GM19455 (cell line): ENCODE measurements around the gene EP400.
"Not testable (repeated sequence)": the region's sequence is repeated elsewhere in the genome, so short reads cannot be mapped to it uniquely, and the experiment has no call there.

ENCODE experiments used
- ATAC-seq: cut with Tn5 transposase; IDR thresholded peaks from one replicate; pipeline ENCODE4 v1.9.1; 2021; ENCODE audit not compliant: unreplicated experiment

EP400 gene

GRCh38 chr12:132080515-132080914 is 130.8 kb downstream of the EP400 start:
- not testable (repeated sequence) for ATAC-seq

- ATAC-seq: no peak
Observed at GRCh38 chr12:132081423-132081822, 131.7 kb downstream of the EP400 start.

- ATAC-seq: peak; percentile 15
Observed at GRCh38 chr12:132083614-132083940, 133.8 kb downstream of the EP400 start.

GRCh38 chr12:132083941-132084620 is 134.3 kb downstream of the EP400 start:
- ATAC-seq: peak; percentile 85

DNA sequence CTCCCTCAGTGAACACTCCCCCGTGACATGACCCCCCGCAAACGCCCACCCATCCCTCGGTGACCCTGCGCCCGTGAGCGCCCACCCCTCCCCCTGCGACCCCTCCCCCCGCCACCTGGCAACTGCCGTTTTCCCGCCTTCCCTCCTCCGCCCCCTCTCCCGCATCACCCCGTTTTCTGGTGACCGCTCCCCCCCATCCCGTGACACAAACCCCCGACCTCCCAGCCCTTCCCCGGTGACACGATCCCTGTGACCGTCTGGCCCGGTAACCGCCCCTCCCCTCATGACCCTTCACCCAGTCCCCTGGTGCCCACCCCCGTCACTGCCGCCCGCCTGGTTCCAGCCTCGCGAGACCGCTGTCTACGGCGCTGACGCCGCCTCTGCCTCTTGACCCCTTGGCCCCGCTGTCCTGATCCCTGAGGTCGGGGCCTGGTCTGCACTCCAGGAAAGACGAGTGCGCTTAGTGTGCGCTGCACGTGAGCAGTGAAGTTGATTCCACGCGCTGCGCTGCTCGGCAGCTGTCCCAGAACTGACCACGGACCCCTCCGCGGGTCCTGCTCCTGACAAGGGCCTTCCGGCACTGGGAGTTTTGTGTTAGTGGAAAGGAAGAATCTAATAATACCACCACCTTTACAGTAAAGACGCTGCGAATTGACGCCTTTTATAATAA is 135.0 kb downstream of the EP400 start:
- no peak for ATAC-seq

- no peak for ATAC-seq
Observed at GRCh38 chr12:132085291-132085635, 135.5 kb downstream of the EP400 start.

GRCh38 chr12:132089407-132089910 is 139.7 kb downstream of the EP400 start:
- ATAC-seq: no peak

- no peak for ATAC-seq
Observed at GRCh38 chr12:132094269-132094891, 144.6 kb downstream of the EP400 start.

GRCh38 chr12:132095520-132096409 is 146.0 kb downstream of the EP400 start:
- no peak for ATAC-seq

- ATAC-seq: no peak
Observed at GRCh38 chr12:132099739-132100138, 150.0 kb downstream of the EP400 start.

- ATAC-seq: no peak
Observed at GRCh38 chr12:132100306-132101065, 150.7 kb downstream of the EP400 start.

- no peak for ATAC-seq
Observed at GRCh38 chr12:132102297-132102696, 152.6 kb downstream of the EP400 start.

DNA sequence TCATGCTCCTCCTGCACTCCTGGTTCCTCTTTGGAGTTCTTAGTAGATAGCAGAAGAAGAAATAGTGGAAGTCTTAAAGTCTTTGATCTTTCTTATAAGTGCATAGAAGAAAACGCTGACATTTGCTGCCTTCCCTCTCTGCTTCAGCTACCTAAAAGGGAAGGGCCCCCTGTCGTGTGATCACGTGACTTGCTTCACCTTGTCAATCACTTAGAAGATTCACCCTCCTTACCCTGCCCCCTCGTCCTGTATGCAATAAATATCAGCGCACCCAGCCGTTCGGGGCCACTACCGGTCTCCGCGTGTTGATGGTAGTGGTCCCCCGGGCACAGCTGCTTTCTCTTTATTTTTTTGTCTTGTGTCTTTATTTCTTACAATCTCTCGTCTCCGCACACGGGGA is 153.3 kb downstream of the EP400 start:
- ATAC-seq: not testable (repeated sequence)

DNA sequence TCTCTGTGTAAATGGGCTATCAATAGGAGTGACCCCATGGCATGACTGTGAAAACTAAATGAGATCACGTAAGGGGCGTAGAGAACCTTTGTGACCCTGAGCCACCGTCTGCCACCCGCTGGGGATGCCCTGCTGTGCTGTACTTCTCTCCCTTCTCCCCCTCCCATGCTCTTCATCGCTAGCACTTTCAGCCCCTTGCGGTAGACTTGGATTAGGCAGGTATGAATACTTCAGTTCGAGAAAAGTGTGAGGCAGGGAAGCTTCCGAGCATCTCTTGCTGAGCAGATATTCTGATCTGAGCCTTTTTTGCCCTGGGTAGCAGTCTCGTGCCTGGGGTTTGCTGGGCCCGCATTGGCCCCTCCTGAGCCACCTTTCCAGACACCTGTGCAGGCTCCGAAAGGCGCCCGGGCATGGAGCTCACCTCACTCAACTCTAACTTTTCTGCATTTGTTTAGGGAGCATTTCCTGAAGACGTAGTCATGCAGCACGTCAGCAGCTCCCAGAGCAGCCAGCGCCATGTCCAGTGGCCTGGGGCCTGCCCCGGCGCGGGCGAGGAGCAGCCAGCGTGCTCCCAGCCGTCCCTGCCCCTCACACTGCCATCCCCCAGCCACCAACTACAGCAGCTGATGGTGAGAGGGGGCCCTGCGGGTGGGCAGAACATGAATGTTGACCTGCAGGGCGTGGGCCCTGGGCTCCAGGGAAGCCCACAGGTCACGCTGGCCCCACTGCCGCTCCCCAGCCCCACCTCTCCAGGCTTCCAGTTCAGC is 154.0 kb downstream of the EP400 start:
- ATAC-seq: no peak

DNA sequence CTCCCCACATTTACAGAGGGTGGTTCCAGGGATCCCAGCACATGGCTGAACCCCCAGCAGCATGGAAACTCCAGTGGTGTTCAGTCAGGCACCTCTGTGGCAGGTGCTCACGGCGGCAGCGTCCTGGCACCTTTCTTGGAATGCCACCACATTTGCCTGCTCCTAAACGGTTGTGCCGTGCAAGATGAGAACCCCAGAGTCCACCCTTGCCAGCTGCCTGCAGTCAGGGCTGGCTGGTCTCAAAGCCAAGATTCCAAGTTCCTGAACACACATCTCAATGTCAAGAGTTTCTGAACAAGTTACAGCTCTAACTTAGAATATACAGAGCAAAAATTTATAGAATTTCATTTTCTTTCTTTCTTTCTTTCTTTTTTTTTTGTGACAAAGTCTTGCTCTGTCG is 155.7 kb downstream of the EP400 start:
- no peak for ATAC-seq

DNA sequence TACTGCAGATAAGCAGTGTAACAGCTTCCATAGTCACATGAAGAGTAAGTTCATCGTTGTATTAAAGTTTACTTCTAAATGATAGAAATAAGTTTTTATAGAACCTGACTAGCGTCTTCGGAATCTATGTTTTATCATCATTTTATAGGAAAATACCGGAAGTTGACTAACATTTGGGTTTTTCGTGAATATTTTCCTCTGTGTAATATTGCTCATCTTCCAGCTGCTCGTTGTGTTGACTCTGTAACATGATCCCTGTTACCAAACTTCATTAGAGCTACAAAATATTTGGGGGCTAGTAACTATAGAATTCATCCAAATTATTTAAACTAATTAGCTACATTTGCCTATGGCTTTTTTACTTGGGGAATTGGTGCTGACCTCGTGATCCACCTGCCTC is 157.2 kb downstream of the EP400 start:
- no peak for ATAC-seq

GRCh38 chr12:132108211-132108832 is 158.6 kb downstream of the EP400 start:
- no peak for ATAC-seq

DNA sequence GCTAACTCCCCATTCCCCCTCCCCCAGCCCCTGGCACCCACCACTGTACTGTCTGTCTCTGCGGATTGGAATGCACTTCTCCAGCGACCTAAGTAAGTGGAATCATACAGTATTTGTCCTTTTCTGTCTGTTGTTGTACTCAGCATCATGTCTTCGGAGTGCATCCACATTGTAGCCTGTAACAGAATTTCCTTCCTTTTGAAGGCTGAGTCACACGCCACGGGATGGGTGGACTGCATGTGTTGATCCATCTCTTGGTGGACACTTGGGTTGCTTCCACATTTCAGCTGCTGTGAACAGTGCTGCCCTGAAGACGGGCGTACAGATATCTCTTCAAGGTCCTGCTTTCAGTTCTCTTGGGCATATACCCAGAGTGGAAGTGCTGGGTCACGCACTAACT is 160.0 kb downstream of the EP400 start:
- no peak for ATAC-seq

DNA sequence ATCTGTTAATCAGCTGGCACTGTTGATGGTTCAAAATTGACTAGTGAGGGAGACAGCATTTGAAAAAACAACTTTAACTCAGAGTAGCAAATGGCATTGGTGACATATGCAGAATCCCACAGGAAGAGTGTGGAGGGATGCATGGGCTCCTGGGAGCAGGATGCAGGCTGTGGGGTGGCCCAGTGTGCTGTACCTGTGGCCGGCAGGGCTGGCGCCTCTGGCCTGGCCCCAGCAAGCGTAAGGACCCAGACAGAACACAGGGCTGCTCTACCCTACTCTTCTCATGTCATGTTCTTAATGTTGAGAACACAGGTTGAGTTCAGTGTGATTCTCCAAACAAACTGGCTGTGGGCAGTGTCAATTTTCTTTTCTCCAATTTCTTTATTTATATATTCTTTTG is 160.9 kb downstream of the EP400 start:
- ATAC-seq: no peak
